CD4-positive, alpha-beta memory T cell (primary cell): ENCODE measurements around the gene KHDC1L. TPM values are rescaled to one million over a fixed set of nuclear protein-coding genes. Genes with fewer than 3 reads are reported as not detected.

Experiments used
- polyA plus RNA-seq, 2 donors: library from polyadenylated mRNA; unstranded; fragments of 300-500 nt; fragmentation: Illumina TruSeq; gene quantifications; one replicate each; pipeline ENCODE4 v1.2.3, GENCODE V29; 2021
- total RNA-seq, 2 experiments: library from RNA; stranded (reverse); gene quantifications; one replicate each; pipeline ENCODE4 v1.2.3, GENCODE V29; 2021

The KHDC1L gene
- total and polyA plus RNA-seq, 4 experiments from 2014 or later, result not detected

Other genes starting within 250 kb of the KHDC1L start
- 1 to 10 TPM; 1.7 TPM for gene KHDC1, start 37.7 kb upstream of the KHDC1L start, total RNA-seq
- 1 to 10 TPM; 1.0 to 3.5 TPM for gene KHDC1, start 37.7 kb upstream of the KHDC1L start, polyA plus RNA-seq
- not detected for gene DPPA5, start 128.8 kb upstream of the KHDC1L start, total RNA-seq
- gene DPPA5, start 128.8 kb upstream of the KHDC1L start, polyA plus RNA-seq, result not detected
- gene KHDC3L, start 137.2 kb upstream of the KHDC1L start, total RNA-seq, result not detected
- gene KHDC3L, start 137.2 kb upstream of the KHDC1L start, polyA plus RNA-seq, result not detected
- not detected for gene OOEP, start 144.4 kb upstream of the KHDC1L start, total RNA-seq
- 1 to 10 TPM in 1 of 2 donors, under 1 TPM in 1; 0.28 to 1.1 TPM for gene OOEP, start 144.4 kb upstream of the KHDC1L start, polyA plus RNA-seq
- gene DDX43, start 169.3 kb upstream of the KHDC1L start, total RNA-seq, result 1 to 10 TPM in 1 of 2 experiments, under 1 TPM in 1; 0.81 to 1.9 TPM
- under 1 TPM; 0.49 to 0.70 TPM for gene DDX43, start 169.3 kb upstream of the KHDC1L start, polyA plus RNA-seq
- gene CGAS, start 226.8 kb upstream of the KHDC1L start, total RNA-seq, result 10 to 100 TPM; 16.4 to 17.8 TPM
- gene CGAS, start 226.8 kb upstream of the KHDC1L start, polyA plus RNA-seq, result 10 to 100 TPM in 1 of 2 donors, 1 to 10 TPM in 1; 6.4 to 19.9 TPM
- 10 to 100 TPM; 98.9 to 99.8 TPM for gene MTO1, start 236.2 kb upstream of the KHDC1L start, total RNA-seq
- 10 to 100 TPM; 31.7 to 40.9 TPM for gene MTO1, start 236.2 kb upstream of the KHDC1L start, polyA plus RNA-seq